Psoas muscle (tissue), 8 donors: ENCODE measurements around the gene MAPKAPK3. TPM values are rescaled to one million over a fixed set of nuclear protein-coding genes. Genes with fewer than 3 reads are reported as not detected.

Experiments used
- ATAC-seq, 4 donors: fragments of 200-7000 bp; cut with Tn5 transposase; one replicate each; pipeline ENCODE4 v1.9.1; 2020; ENCODE audit warnings: moderate library complexity in 3 of 4, mild to moderate bottlenecking in 2 of 4
- DNase-seq, 2 donors: peaks; one replicate each; pipeline ENCODE4 v3.0.0-alpha.2; 2020
- H3K27ac ChIP-seq: fragments of 200-600 bp; one replicate; pipeline ENCODE4 v1.8.0; 2022
- H3K27me3 ChIP-seq, 3 donors: fragments of 200-600 bp in 1 of 3; one replicate each; pipeline versions ENCODE4 v1.6.1 to v1.8.0; 2013 to 2022; ENCODE audit warnings: low read length in 2 of 3, mild to moderate bottlenecking in 2 of 3, moderate library complexity in 1 of 3; ENCODE audit not compliant: insufficient read depth in 3 of 3
- H3K36me3 ChIP-seq, 2 donors: fragments of 200-600 bp in 1 of 2; one replicate each; pipeline versions ENCODE4 v1.6.1 to v1.8.0; 2013 to 2022; ENCODE audit warnings: low read depth in 1 of 2, mild to moderate bottlenecking in 1 of 2, moderate library complexity in 1 of 2; ENCODE audit not compliant: insufficient read depth in 1 of 2
- H3K4me1 ChIP-seq: fragments of 200-600 bp; one replicate; pipeline ENCODE4 v1.8.0; 2022
- H3K4me3 ChIP-seq: fragments of 200-600 bp; one replicate; pipeline ENCODE4 v1.8.0; 2022; ENCODE audit warnings: mild to moderate bottlenecking
- H3K9me3 ChIP-seq: fragments of 200-600 bp; one replicate; pipeline ENCODE4 v1.8.0; 2022
- WGBS, 3 donors: extraction: QIAGEN DNeasy Blood & Tissue Kit; methylation state at CpG; one replicate each; pipeline versions ENCODE4 v1.1.6 to v1.1.7; 2013; 5-methylcytosine and 5-hydroxymethylcytosine counted together
- intact Hi-C, 2 donors: fragments of 100-400 bp; cut with DNase I; formaldehyde crosslinking; loops; one replicate each; pipeline versions ENCODE4 v1.11.0 to v1.14.2; 2022
- polyA plus RNA-seq, 3 donors: library from polyadenylated mRNA; stranded (reverse); fragments of 200-250 nt; gene quantifications; one replicate each; pipeline ENCODE4 v1.2.3, GENCODE V29; 2013
- total RNA-seq, 4 donors: library from RNA; stranded (reverse); fragmentation: NEBNext Ultra II Directional in 2 of 4; extraction: Animal tissue kit (Norgen Biotek cat#: 25700) in 2 of 4; gene quantifications; one replicate each; pipeline versions ENCODE4 v1.2.1 to v1.2.4, GENCODE V29; 2021 to 2023
- TF ChIP-seq, protein P1 (sequence below): fragments of 200-600 bp; IDR thresholded peaks from one replicate; pipeline ENCODE4 v1.8.0; 2022; ENCODE audit warnings: antibody characterized with exemption
- donor health status: healthy with polysubstance abuse.
- donor health status: DM: no; HTN: no; CAD: no; lungs with moderate emphysema.
- donor health status: Bipolar disorder and iron deficiency.
- donor health status: healthy.
- donor health status: DM: yes; HTN: yes; CAD: no.
- donor health status: DM: no; HTN: no; CAD: no.
- donor health status: DM: no; HTN: no; CAD: no.
- donor health status: DM: yes; HTN: yes; CAD: no.

The MAPKAPK3 gene
- total and polyA plus RNA-seq, 7 donors = 88.2 to 409 (median 249) TPM

DNA sequence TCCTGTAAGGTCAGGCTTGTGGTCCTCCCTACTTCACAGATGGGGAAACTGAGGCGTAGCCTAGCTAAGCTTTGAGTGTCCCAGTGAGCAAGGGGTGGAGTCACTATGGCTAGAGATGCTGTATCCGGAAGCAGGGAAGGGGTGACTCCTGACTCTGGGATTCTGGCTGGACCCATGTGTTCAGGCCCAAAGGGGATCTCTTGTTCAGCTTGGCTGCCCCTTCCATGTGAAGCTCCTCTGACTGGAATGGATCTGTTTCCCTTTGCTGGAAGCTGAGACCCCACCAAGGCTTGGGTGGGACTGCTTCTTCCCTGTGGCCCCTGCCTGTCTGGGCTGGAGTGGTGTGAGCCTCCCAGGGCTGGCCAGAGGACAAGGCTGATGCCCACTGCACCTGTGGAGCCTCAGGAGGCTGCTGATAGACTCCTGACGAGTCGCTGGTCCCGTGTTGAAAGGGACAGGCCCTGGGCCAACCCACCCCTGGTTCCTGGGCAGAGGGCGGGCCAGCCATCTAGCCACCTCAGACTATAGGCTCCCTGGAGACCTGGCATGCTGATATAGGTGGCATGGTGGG lies 1.0 kb downstream of the MAPKAPK3 start:
- intact Hi-C loops = loop anchor here (2.0 to 10.0 kb wide), 4 partner anchors 37 to 774 kb away; partner anchors contain the start of genes MANF (in 1 of the 2) and RBM15B (in 1 of the 2)
- 41 to 62% (median 44%) methylated on average over 4 to 6 of the region's 6 CpGs for WGBS, 3 donors
- TF ChIP-seq, protein P1, sequence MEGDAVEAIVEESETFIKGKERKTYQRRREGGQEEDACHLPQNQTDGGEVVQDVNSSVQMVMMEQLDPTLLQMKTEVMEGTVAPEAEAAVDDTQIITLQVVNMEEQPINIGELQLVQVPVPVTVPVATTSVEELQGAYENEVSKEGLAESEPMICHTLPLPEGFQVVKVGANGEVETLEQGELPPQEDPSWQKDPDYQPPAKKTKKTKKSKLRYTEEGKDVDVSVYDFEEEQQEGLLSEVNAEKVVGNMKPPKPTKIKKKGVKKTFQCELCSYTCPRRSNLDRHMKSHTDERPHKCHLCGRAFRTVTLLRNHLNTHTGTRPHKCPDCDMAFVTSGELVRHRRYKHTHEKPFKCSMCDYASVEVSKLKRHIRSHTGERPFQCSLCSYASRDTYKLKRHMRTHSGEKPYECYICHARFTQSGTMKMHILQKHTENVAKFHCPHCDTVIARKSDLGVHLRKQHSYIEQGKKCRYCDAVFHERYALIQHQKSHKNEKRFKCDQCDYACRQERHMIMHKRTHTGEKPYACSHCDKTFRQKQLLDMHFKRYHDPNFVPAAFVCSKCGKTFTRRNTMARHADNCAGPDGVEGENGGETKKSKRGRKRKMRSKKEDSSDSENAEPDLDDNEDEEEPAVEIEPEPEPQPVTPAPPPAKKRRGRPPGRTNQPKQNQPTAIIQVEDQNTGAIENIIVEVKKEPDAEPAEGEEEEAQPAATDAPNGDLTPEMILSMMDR = no peak
- ATAC-seq (peak; percentile 17 to 46 (median 21)), DNase-seq (peak; percentile 48 to 75)
- Histone ChIP-seq H3K27ac (peak overlapping the region; percentile 99), H3K27me3 (no peaks in the 10 kb centered on the region), H3K4me3 (peak overlapping the region; percentile 98), H3K9me3 (no peaks in the 10 kb centered on the region), H3K4me1 (peaks cover 41% of the 10 kb centered on the region), H3K36me3 (peaks cover 4 to 20% of the 10 kb centered on the region in 2 donors)

DNA sequence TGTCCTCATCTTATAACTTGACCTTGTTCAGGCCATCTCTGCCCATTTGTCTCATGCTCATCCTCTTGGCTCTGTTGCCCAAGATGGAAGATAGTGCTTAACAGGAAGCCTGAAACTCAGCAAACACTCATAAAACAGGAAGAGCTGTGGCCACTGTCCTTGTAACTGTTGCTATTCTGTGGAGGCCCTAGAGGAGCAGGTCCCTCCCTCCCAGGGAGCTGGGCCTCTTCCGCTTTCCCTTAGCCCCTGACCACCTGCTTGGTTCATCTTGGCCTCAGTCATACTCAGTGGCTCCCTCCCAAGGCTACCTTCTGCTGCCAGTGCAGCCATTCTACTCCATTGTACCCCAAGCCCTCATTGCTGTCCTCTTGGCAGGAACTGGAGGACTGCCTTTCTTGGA lies 3.5 kb downstream of the MAPKAPK3 start:
- H3K27me3 ChIP-seq = no peaks in the 10 kb centered on the region
- intact Hi-C loops = no loop called here
- WGBS, 3 donors = 30 to 42% (median 42%) methylated on average over 1 of the region's 1 CpG
- TF ChIP-seq, protein P1 = no peak
- no peaks in the 10 kb centered on the region for H3K9me3 ChIP-seq
- H3K27ac ChIP-seq = peak overlapping the region; percentile 99
- H3K4me3 ChIP-seq = peak overlapping the region; percentile 21
- H3K4me1 ChIP-seq = peaks cover 61% of the 10 kb centered on the region
- H3K36me3 ChIP-seq = peaks cover 4 to 20% of the 10 kb centered on the region in 2 donors
- peak in 3 of 4 donors; percentile 4 to 16 (median 15) for ATAC-seq
- peak; percentile 31 to 72 for DNase-seq

DNA sequence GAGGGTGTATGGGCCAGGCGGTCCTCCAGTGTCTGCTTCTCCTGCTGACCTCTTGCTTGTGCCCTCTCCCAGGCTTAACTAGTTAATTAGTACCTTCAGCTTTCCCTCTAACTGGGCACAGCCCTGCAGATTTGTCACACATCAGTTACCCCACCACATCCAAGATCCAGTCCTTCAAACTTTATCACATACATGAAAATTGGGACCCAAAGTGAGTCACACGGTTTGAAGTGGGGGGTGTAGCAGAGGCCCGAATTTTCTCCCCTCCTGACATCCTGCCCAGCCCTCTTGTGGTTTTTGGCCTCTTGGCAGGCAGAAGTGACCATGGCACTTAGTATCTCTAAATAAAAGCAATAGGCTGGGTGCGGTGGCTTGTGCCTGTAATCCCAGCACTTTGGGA lies 3.9 kb downstream of the MAPKAPK3 start:
- ATAC-seq = no peak
- Histone ChIP-seq H3K27me3 (no peaks in the 10 kb centered on the region), H3K9me3 (no peaks in the 10 kb centered on the region), H3K4me3 (peak overlapping the region; percentile 21), H3K27ac (peak overlapping the region; percentile 99), H3K36me3 (peaks cover 4 to 20% of the 10 kb centered on the region in 2 donors), H3K4me1 (peaks cover 64% of the 10 kb centered on the region)
- DNase-seq = no peak
- intact Hi-C loops = no loop called here
- TF ChIP-seq, protein P1 = no peak
- 20 to 36% (median 20%) methylated on average over 4 of the region's 4 CpGs for WGBS, 3 donors

DNA sequence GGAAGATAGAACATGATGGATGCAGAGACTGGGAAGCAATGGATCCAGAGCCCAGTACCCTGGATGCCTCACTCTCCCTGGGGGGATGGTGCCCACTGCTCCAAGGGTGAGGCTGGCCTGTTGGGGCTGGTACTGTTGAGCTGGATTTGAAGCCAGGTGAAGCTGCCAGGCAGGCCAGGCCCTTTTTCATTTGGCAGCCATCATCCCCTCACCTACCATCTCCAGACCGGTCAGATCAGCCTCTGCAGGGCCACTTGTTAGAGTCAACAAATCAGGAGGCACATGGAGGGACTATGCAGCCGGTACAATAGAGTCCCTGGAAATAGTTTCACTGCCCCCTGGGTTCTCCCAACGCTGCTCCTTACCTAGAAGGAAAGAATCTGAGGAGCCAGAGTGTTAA lies 5.9 kb downstream of the MAPKAPK3 start:
- TF ChIP-seq, protein P1 = no peak
- H3K4me3 ChIP-seq = no peak overlapping the region
- no peaks in the 10 kb centered on the region for H3K27me3 ChIP-seq
- intact Hi-C loops = no loop called here
- no peaks in the 10 kb centered on the region for H3K9me3 ChIP-seq
- peak overlapping the region; percentile 88 for H3K27ac ChIP-seq
- H3K4me1 ChIP-seq = peaks cover 84% of the 10 kb centered on the region
- peaks cover 4 to 20% of the 10 kb centered on the region in 2 donors for H3K36me3 ChIP-seq
- no peak for DNase-seq
- no peak for ATAC-seq
- WGBS, 3 donors = 75 to 90% (median 82%) methylated on average over 3 of the region's 3 CpGs
